ENCODE results near the gene DDB1. TPM values are rescaled to one million over a fixed set of nuclear protein-coding genes. Genes with fewer than 3 reads are reported as not detected.

Gene DDB1
- total and polyA plus RNA-seq, 10 of the 15 experiments (the other 5 are each of a cell fraction or from before 2014, with no cell fraction given) = 136 to 272 (median 216) TPM

DNA sequence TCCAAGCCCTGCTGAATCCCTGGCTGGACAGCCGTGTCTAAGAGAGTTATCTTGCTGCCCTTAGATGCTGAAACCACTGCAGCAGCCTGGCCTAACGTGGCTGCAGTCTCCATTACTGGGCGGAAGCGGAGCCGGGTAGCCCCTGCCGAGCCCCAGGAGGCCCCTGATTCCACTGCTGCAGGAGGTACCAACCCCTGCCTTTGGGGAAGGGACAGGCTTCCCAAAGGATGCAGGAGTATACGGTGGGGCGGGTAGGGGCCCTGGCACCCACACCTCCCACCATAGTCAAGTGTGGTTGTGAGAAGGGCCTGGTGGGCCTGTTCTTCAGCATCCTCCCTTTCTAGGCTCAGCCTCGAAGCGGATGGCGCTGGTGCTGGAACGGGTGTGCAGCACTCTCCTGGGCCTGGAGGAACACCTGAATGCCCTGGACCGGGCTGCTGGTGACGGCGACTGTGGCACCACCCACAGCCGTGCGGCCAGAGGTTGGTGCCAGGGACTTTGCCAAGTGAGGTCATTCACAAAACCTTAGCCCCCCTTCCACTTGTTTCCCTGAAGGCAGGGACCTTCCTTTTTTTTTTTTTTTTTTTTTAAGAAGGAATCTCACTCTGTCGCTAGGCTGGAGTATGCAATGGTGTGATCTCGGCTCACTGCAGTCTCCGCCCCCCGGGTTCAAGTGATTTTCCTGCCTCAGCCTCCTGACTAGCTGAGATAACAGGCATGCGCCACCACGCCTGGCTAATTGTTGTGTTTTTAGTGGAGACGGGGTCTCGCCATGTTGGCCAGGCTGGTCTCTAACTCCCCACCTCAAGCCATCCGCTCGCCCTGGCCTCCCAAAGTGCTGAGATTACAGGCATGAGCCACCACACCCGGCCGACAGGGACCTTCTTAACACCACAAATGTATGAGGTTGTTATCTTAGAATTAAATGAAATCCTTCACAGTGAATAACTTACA is 11.2 kb upstream of the DDB1 start:
- FAIRE-seq (no peak), DNase-seq (ENCODE audit: low read depth, low spot score) (no peak), ATAC-seq (no peak)
- POLR2A ChIA-PET = no interaction called here
- Histone ChIP-seq H3K27me3 (replicated peaks in 1 of 2; ENCODE audit: control insufficient read depth in 2 of 2, insufficient read depth in 2 of 2, low read length in 1 of 2) (no peaks in the 10 kb centered on the region), H3K79me2 (ENCODE audit: control insufficient read depth, insufficient read depth, low read length) (no peaks in the 10 kb centered on the region), H3K9me3 (replicated peaks; ENCODE audit: control insufficient read depth, insufficient read depth, low read length) (no peaks in the 10 kb centered on the region), H4K20me1 (ENCODE audit: control insufficient read depth, insufficient read depth) (no peaks in the 10 kb centered on the region), H3K4me1 (ENCODE audit: control insufficient read depth, insufficient read depth, low read length) (no peaks in the 10 kb centered on the region), H3K9ac (ENCODE audit: control insufficient read depth, insufficient read depth, low read length) (no peak overlapping the region), H3K36me3 (ENCODE audit: control insufficient read depth in 2 of 2, insufficient read depth in 2 of 2, low read length in 1 of 2) (peaks cover 0 to 6% of the 10 kb centered on the region in 2 experiments; a peak in 3 of 4 replicates), H3K4me3 (no peak overlapping the region), H3K4me2 (ENCODE audit: control insufficient read depth, insufficient read depth) (no peak overlapping the region), H3K27ac (ENCODE audit: control insufficient read depth, insufficient read depth) (no peak overlapping the region), H2AFZ (ENCODE audit: control insufficient read depth, low read depth, low read length) (no peak overlapping the region)
- in situ Hi-C loops (cut with MboI) (no loop called here), intact Hi-C loops (cut with micrococcal nuclease; ENCODE audit: unreplicated experiment) (no loop called here)
- WGBS (ENCODE audit: insufficient coverage, insufficient replicate concordance, low lambda C conversion rate, missing lambda C conversion rate) = 91% methylated on average over 21 of the region's 29 CpGs
- RAD21 ChIA-PET (ENCODE audit: unreplicated experiment) = no interaction called here
- SMC1A ChIA-PET (ENCODE audit: uncharacterized antibody, unreplicated experiment) = interaction anchor here (2.8 kb wide), 1 partner anchor 8 kb away, joined by 10 read pairs; no protein-coding TSS in a partner anchor
- no TSS peak for BruUV-seq (replicated peaks)
- CTCF ChIA-PET = interaction anchor here (1.1 kb wide), 1 partner anchor 42 kb away, joined by 3 read pairs; no protein-coding TSS in a partner anchor
- TF ChIP-seq HDAC2 (IDR thresholded peaks at IDR 0.05) = no peak
- TF ChIP-seq ATF7 (IDR thresholded peaks at IDR 0.05; ENCODE audit: low read depth) = no peak
- no peak for TF ChIP-seq EP300 (IDR thresholded peaks at IDR 0.05; ENCODE audit: borderline replicate concordance in 1 of 2, control insufficient read depth in 1 of 2, low read depth in 2 of 2, low read length in 2 of 2)
- no peak for TF ChIP-seq POLR2AphosphoS5 (IDR thresholded peaks at IDR 0.05; ENCODE audit: low read length)
- TF ChIP-seq PML (IDR thresholded peaks at IDR 0.05; ENCODE audit: low read length) = no peak
- TF ChIP-seq SRF (IDR thresholded peaks at IDR 0.05; ENCODE audit: low read depth in 2 of 2, low read length in 2 of 2) = no peak
- no peak for TF ChIP-seq SUZ12 (IDR thresholded peaks at IDR 0.05; ENCODE audit: unreplicated experiment)
- no peak for TF ChIP-seq NBN (IDR thresholded peaks at IDR 0.05)
- no peak for TF ChIP-seq TARDBP (IDR thresholded peaks at IDR 0.05; ENCODE audit: borderline replicate concordance)
- TF ChIP-seq SP1 (IDR thresholded peaks at IDR 0.05; ENCODE audit: low read depth, low read length) = no peak
- no peak for TF ChIP-seq CBX3 (IDR thresholded peaks at IDR 0.05; ENCODE audit: borderline replicate concordance, low read depth)
- TF ChIP-seq MTA3 (IDR thresholded peaks at IDR 0.05; ENCODE audit: borderline replicate concordance, low read length) = no peak
- TF ChIP-seq BRCA1 (IDR thresholded peaks at IDR 0.05; ENCODE audit: low read depth, low read length) = no peak
- TF ChIP-seq PBX3 (IDR thresholded peaks at IDR 0.05; ENCODE audit: insufficient replicate concordance, low read depth, low read length) = no peak
- TF ChIP-seq NFYA (IDR thresholded peaks at IDR 0.05; ENCODE audit: borderline replicate concordance, low read depth, low read length) = no peak
- no peak for TF ChIP-seq DPF2 (IDR thresholded peaks at IDR 0.05)
- no peak for TF ChIP-seq CREB1 (IDR thresholded peaks at IDR 0.05; ENCODE audit: low read depth)
- no peak for TF ChIP-seq EZH2 (IDR thresholded peaks at IDR 0.05; ENCODE audit: borderline replicate concordance, control insufficient read depth, low read depth, low read length)
- TF ChIP-seq POLR2AphosphoS2 (IDR thresholded peaks at IDR 0.05; ENCODE audit: low read depth, low read length) = no peak
- TF ChIP-seq, protein P1, sequence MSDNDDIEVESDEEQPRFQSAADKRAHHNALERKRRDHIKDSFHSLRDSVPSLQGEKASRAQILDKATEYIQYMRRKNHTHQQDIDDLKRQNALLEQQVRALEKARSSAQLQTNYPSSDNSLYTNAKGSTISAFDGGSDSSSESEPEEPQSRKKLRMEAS (IDR thresholded peaks at IDR 0.05; ENCODE audit: low read depth, low read length) = no peak

Measured in GM12878 (cell line).